Astrocyte (in vitro differentiated cells and primary cell): ENCODE results near the gene PANX3.
A peak's percentile ranks its signal among the peaks of the same experiment; 100 is the strongest.

Source experiments
- CTCF ChIP-seq: IDR thresholded peaks from 2 replicates; pipeline ENCODE4 v1.5.1; 2011; ENCODE audit warnings: low read depth, mild to moderate bottlenecking, inconsistent platforms, low read length, moderate library complexity; ENCODE audit not compliant: insufficient read depth
- EZH2 ChIP-seq: IDR thresholded peaks from 2 replicates; pipeline ENCODE4 v1.6.1; 2012; ENCODE audit warnings: mild to moderate bottlenecking, low read length, inconsistent platforms; ENCODE audit not compliant: insufficient read depth

GRCh38 chr11:124633355-124633754 lies 22.1 kb downstream of the PANX3 start:
- TF ChIP-seq CTCF (peak; percentile 42), EZH2 (no peak)
